ENCODE measurements around the gene ENTHD1. TPM values are rescaled to one million over a fixed set of nuclear protein-coding genes. Genes with fewer than 3 reads are reported as not detected.

The ENTHD1 gene
- total RNA-seq, 1 donor from 2014 or later, result not detected

- Mint-ChIP-seq H3K27me3 (ENCODE audit: low read depth) (peaks cover 24% of the 10 kb centered on the region), H3K4me3 (ENCODE audit: unreplicated experiment) (no peak overlapping the region), H3K27ac (ENCODE audit: unreplicated experiment) (no peak overlapping the region), H3K4me1 (ENCODE audit: low read depth) (no peaks in the 10 kb centered on the region), H3K9me3 (ENCODE audit: low read depth) (no peaks in the 10 kb centered on the region), H3K36me3 (ENCODE audit: low read depth) (no peaks in the 10 kb centered on the region)
- no peak for TF ChIP-seq CTCF (IDR thresholded peaks at IDR 0.05)
- no peak for DNase-seq (ENCODE audit: low spot score)
These were observed 35.3 kb upstream of the ENTHD1 start for GRCh38 chr22:39928536-39929520.

- TF ChIP-seq CTCF (IDR thresholded peaks at IDR 0.05), result no peak
- H3K27ac Mint-ChIP-seq (ENCODE audit: unreplicated experiment), result no peak overlapping the region
- H3K4me3 Mint-ChIP-seq (ENCODE audit: unreplicated experiment), result no peak overlapping the region
- H3K27me3 Mint-ChIP-seq (ENCODE audit: low read depth), result peaks cover 18% of the 10 kb centered on the region
- H3K4me1 Mint-ChIP-seq (ENCODE audit: low read depth), result no peaks in the 10 kb centered on the region
- H3K36me3 Mint-ChIP-seq (ENCODE audit: low read depth), result no peaks in the 10 kb centered on the region
- no peaks in the 10 kb centered on the region for H3K9me3 Mint-ChIP-seq (ENCODE audit: low read depth)
- no peak for DNase-seq (ENCODE audit: low spot score)
These were observed 34.0 kb upstream of the ENTHD1 start for GRCh38 chr22:39927544-39927943.

- no peak overlapping the region for H3K4me3 Mint-ChIP-seq (ENCODE audit: unreplicated experiment)
- no peaks in the 10 kb centered on the region for H3K36me3 Mint-ChIP-seq (ENCODE audit: low read depth)
- no peaks in the 10 kb centered on the region for H3K4me1 Mint-ChIP-seq (ENCODE audit: low read depth)
- H3K9me3 Mint-ChIP-seq (ENCODE audit: low read depth), result no peaks in the 10 kb centered on the region
- no peak overlapping the region for H3K27ac Mint-ChIP-seq (ENCODE audit: unreplicated experiment)
- no peak for DNase-seq (ENCODE audit: low spot score)
- no peak for TF ChIP-seq CTCF (IDR thresholded peaks at IDR 0.05)
- H3K27me3 Mint-ChIP-seq (ENCODE audit: low read depth), result peaks cover 19% of the 10 kb centered on the region
These were observed 33.2 kb upstream of the ENTHD1 start for GRCh38 chr22:39926753-39927152.

DNA sequence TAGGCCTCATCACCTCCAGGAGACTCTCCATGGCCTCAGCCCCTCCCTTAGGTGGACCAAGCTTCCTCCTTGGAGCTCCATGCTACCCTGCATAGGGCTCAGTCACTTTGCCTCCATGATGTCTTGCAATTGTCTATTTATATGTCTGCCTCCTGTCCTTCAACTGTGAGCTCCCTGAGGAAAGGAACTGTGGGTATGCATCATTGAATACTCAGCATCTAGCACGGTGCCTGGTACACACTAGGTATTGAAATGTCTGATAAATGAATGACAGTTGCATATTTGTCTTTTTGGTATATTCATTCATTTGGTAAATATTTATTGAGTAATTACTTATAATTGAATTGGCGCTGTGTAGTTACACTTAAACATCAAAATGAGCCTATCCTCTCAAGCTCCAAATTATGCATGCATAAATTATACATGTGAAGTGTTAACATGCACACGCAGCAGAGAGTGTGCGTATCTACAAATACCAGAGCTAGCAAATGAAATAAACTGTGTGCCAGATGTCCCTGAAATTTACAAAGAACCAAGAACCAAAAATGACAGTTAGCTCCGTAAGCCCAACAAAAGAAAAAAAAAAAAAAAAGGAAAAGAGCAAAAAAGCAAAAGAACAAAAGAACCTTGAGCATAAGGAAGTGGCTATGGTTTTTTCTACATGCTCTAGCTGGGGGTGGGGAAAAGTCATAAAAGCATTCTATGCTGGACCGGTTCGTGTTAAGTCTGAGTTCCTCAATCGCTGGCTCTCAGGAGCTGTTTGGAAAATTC is 32.5 kb upstream of the ENTHD1 start:
- Mint-ChIP-seq H3K27me3 (ENCODE audit: low read depth) (peaks cover 23% of the 10 kb centered on the region), H3K9me3 (ENCODE audit: low read depth) (no peaks in the 10 kb centered on the region), H3K27ac (ENCODE audit: unreplicated experiment) (no peak overlapping the region), H3K4me3 (ENCODE audit: unreplicated experiment) (no peak overlapping the region), H3K4me1 (ENCODE audit: low read depth) (no peaks in the 10 kb centered on the region), H3K36me3 (ENCODE audit: low read depth) (no peaks in the 10 kb centered on the region)
- no peak for DNase-seq (ENCODE audit: low spot score)
- no peak for TF ChIP-seq CTCF (IDR thresholded peaks at IDR 0.05)

GRCh38 chr22:39925273-39925672 is 31.7 kb upstream of the ENTHD1 start:
- H3K27ac Mint-ChIP-seq (ENCODE audit: unreplicated experiment), result no peak overlapping the region
- DNase-seq (ENCODE audit: low spot score), result no peak
- no peaks in the 10 kb centered on the region for H3K9me3 Mint-ChIP-seq (ENCODE audit: low read depth)
- TF ChIP-seq CTCF (IDR thresholded peaks at IDR 0.05), result no peak
- H3K4me1 Mint-ChIP-seq (ENCODE audit: low read depth), result no peaks in the 10 kb centered on the region
- H3K4me3 Mint-ChIP-seq (ENCODE audit: unreplicated experiment), result no peak overlapping the region
- no peaks in the 10 kb centered on the region for H3K36me3 Mint-ChIP-seq (ENCODE audit: low read depth)
- H3K27me3 Mint-ChIP-seq (ENCODE audit: low read depth), result peaks cover 23% of the 10 kb centered on the region
